Measurements from ENCODE around the gene TMIGD1.

Gene TMIGD1

GRCh38 chr17:30333503-30334360, at the start of gene TMIGD1:
Gene TMIGD1, minus strand, starts transcription at chr17:30334057. Its CDS starts 1,924 bp downstream, at chr17:30332133.
- DNase-seq (ENCODE audit: extremely low read depth, low read depth) = no peak
- no peak for TF ChIP-seq CTCF (IDR thresholded peaks at IDR 0.05; ENCODE audit: low read depth, low read length)

- DNase-seq (ENCODE audit: extremely low read depth, low read depth) = no peak
- no peak for TF ChIP-seq CTCF (IDR thresholded peaks at IDR 0.05; ENCODE audit: low read depth, low read length)
Measured at GRCh38 chr17:30382345-30382744, 48.5 kb upstream of the TMIGD1 start.

GRCh38 chr17:30381340-30381659, 47.4 kb upstream of the TMIGD1 start:
- no peak for TF ChIP-seq CTCF (IDR thresholded peaks at IDR 0.05; ENCODE audit: low read depth, low read length)
- DNase-seq (ENCODE audit: extremely low read depth, low read depth) = no peak

GRCh38 chr17:30380643-30381339, 46.9 kb upstream of the TMIGD1 start:
- DNase-seq (ENCODE audit: extremely low read depth, low read depth) = no peak
- TF ChIP-seq CTCF (IDR thresholded peaks at IDR 0.05; ENCODE audit: low read depth, low read length) = no peak

- DNase-seq (ENCODE audit: extremely low read depth, low read depth) = no peak
- TF ChIP-seq CTCF (IDR thresholded peaks at IDR 0.05; ENCODE audit: low read depth, low read length) = no peak
Measured at GRCh38 chr17:30379903-30380381, 46.1 kb upstream of the TMIGD1 start.

- TF ChIP-seq CTCF (IDR thresholded peaks at IDR 0.05; ENCODE audit: low read depth, low read length) = no peak
- no peak for DNase-seq (ENCODE audit: extremely low read depth, low read depth)
Measured at GRCh38 chr17:30379303-30379902, 45.5 kb upstream of the TMIGD1 start.

Data from AG09319 (cell line).